Astrocyte (in vitro differentiated cells and primary cell): ENCODE measurements around the gene DOK5.

Experiments
- CTCF ChIP-seq: IDR thresholded peaks from 2 replicates; pipeline ENCODE4 v1.5.1; 2011; ENCODE audit warnings: low read depth, mild to moderate bottlenecking, inconsistent platforms, low read length, moderate library complexity; ENCODE audit not compliant: insufficient read depth
- EZH2 ChIP-seq: IDR thresholded peaks from 2 replicates; pipeline ENCODE4 v1.6.1; 2012; ENCODE audit warnings: mild to moderate bottlenecking, low read length, inconsistent platforms; ENCODE audit not compliant: insufficient read depth

- peak; percentile 31 for TF ChIP-seq CTCF
- TF ChIP-seq EZH2 = no peak
Measured at GRCh38 chr20:54479138-54479906, 3.9 kb downstream of the DOK5 start.
